Transverse colon (tissue), 4 donors: ENCODE data around the gene DGKD.

ENCODE experiments used
- CTCF ChIP-seq, 5 experiments: fragments of 200-600 bp in 3 of 5; fragments of 450-650 bp in 2 of 5; sonication (generic) in 3 of 5; IDR thresholded peaks; 1 replicate in 2 of 5; 2 replicates in 3 of 5; pipeline ENCODE4 v1.5.1; 2016 to 2017; ENCODE audit warnings: antibody characterized with exemption in 5 of 5, inconsistent platforms in 3 of 5, mild to moderate bottlenecking in 2 of 5, moderate library complexity in 1 of 5
- EP300 ChIP-seq: sonication (generic); formaldehyde crosslinking; IDR thresholded peaks from one replicate; pipeline ENCODE4 v1.6.1; 2017; ENCODE audit warnings: antibody characterized with exemption, low read depth
- POLR2A ChIP-seq: fragments of 450-650 bp; IDR thresholded peaks from one replicate; pipeline ENCODE4 v1.6.1; 2016; ENCODE audit warnings: antibody characterized with exemption, mild to moderate bottlenecking, moderate library complexity
- POLR2AphosphoS5 ChIP-seq, 3 donors: sonication (generic); formaldehyde crosslinking; IDR thresholded peaks; one replicate each; pipeline ENCODE4 v1.6.1; 2016; ENCODE audit warnings: antibody characterized with exemption in 3 of 3

GRCh38 chr2:233414273-233414654, 60.0 kb downstream of the DGKD start:
- TF ChIP-seq CTCF (IDR thresholded peaks at IDR 0.05) (no peak), POLR2A (no peak), EP300 (no peak), POLR2AphosphoS5 (IDR thresholded peaks at IDR 0.05) (no peak)
